Measurements from ENCODE around the gene CPA1.

GRCh38 chr7:130418306-130418705 lies 38.0 kb downstream of the CPA1 start:
- TF ChIP-seq, protein P1, sequence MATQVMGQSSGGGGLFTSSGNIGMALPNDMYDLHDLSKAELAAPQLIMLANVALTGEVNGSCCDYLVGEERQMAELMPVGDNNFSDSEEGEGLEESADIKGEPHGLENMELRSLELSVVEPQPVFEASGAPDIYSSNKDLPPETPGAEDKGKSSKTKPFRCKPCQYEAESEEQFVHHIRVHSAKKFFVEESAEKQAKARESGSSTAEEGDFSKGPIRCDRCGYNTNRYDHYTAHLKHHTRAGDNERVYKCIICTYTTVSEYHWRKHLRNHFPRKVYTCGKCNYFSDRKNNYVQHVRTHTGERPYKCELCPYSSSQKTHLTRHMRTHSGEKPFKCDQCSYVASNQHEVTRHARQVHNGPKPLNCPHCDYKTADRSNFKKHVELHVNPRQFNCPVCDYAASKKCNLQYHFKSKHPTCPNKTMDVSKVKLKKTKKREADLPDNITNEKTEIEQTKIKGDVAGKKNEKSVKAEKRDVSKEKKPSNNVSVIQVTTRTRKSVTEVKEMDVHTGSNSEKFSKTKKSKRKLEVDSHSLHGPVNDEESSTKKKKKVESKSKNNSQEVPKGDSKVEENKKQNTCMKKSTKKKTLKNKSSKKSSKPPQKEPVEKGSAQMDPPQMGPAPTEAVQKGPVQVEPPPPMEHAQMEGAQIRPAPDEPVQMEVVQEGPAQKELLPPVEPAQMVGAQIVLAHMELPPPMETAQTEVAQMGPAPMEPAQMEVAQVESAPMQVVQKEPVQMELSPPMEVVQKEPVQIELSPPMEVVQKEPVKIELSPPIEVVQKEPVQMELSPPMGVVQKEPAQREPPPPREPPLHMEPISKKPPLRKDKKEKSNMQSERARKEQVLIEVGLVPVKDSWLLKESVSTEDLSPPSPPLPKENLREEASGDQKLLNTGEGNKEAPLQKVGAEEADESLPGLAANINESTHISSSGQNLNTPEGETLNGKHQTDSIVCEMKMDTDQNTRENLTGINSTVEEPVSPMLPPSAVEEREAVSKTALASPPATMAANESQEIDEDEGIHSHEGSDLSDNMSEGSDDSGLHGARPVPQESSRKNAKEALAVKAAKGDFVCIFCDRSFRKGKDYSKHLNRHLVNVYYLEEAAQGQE (tag by site-specific recombination; IDR thresholded peaks at IDR 0.05), result no peak
- TF ChIP-seq SP3 (tag by site-specific recombination; IDR thresholded peaks at IDR 0.05), result no peak
- TF ChIP-seq PRDM4 (tag by site-specific recombination; IDR thresholded peaks at IDR 0.05), result no peak
- TF ChIP-seq, protein P2, sequence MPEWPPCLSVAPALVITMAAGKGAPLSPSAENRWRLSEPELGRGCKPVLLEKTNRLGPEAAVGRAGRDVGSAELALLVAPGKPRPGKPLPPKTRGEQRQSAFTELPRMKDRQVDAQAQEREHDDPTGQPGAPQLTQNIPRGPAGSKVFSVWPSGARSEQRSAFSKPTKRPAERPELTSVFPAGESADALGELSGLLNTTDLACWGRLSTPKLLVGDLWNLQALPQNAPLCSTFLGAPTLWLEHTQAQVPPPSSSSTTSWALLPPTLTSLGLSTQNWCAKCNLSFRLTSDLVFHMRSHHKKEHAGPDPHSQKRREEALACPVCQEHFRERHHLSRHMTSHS (tag by site-specific recombination; IDR thresholded peaks at IDR 0.05), result no peak
- no peak for TF ChIP-seq CTCF (tag by site-specific recombination; IDR thresholded peaks at IDR 0.05)
- TF ChIP-seq YY1 (tag by site-specific recombination; IDR thresholded peaks at IDR 0.05), result no peak
- TF ChIP-seq, protein P3, sequence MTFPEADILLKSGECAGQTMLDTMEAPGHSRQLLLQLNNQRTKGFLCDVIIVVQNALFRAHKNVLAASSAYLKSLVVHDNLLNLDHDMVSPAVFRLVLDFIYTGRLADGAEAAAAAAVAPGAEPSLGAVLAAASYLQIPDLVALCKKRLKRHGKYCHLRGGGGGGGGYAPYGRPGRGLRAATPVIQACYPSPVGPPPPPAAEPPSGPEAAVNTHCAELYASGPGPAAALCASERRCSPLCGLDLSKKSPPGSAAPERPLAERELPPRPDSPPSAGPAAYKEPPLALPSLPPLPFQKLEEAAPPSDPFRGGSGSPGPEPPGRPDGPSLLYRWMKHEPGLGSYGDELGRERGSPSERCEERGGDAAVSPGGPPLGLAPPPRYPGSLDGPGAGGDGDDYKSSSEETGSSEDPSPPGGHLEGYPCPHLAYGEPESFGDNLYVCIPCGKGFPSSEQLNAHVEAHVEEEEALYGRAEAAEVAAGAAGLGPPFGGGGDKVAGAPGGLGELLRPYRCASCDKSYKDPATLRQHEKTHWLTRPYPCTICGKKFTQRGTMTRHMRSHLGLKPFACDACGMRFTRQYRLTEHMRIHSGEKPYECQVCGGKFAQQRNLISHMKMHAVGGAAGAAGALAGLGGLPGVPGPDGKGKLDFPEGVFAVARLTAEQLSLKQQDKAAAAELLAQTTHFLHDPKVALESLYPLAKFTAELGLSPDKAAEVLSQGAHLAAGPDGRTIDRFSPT (tag by site-specific recombination; IDR thresholded peaks at IDR 0.05), result no peak
- no peak for TF ChIP-seq ZNF138 (tag by site-specific recombination; IDR thresholded peaks at IDR 0.05; ENCODE audit: borderline replicate concordance)
- TF ChIP-seq ZNF473 (tag by site-specific recombination; IDR thresholded peaks at IDR 0.05), result no peak
- TF ChIP-seq, protein P4, sequence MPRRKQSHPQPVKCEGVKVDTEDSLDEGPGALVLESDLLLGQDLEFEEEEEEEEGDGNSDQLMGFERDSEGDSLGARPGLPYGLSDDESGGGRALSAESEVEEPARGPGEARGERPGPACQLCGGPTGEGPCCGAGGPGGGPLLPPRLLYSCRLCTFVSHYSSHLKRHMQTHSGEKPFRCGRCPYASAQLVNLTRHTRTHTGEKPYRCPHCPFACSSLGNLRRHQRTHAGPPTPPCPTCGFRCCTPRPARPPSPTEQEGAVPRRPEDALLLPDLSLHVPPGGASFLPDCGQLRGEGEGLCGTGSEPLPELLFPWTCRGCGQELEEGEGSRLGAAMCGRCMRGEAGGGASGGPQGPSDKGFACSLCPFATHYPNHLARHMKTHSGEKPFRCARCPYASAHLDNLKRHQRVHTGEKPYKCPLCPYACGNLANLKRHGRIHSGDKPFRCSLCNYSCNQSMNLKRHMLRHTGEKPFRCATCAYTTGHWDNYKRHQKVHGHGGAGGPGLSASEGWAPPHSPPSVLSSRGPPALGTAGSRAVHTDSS (tag by site-specific recombination; IDR thresholded peaks at IDR 0.05), result no peak

Measured in HEK293 (cell line).